ENCODE measurements around the gene EPHB4.

DNA sequence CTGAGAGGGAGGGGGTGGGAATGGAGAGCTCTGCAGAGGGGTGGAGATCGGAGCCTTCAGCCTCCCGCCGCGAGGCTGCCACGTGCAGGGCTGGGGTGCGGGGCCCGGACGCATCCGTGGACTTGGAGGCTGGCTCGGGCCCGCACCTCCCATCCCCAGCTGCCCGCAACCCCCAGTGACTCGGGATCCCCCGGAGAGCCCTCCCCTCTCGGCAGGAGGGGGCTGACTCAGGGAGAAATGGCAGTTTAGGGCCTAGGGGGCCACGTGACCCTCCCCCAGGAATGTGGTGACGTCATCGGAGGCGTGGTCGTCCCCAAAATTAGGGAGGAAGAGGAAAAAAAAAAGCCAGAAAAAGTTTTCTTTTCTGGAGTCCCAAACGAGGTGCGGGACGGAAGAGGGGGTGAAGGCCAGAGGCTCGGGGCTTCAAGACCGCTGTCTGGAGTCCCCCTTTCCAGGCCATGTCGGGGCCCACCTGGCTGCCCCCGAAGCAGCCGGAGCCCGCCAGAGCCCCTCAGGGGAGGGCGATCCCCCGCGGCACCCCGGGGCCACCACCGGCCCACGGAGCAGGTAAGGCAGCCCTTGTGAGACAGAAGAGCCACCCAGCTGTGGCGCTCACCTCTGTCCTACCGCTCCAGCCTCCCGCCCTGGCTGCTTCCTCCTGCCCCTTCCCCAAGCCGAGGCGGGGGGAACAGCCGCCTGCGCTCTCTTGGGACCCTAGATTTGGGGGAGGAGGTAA, 39.9 kb upstream of the EPHB4 start, which contains the start of gene TRIP6:
- TF ChIP-seq, protein P1, sequence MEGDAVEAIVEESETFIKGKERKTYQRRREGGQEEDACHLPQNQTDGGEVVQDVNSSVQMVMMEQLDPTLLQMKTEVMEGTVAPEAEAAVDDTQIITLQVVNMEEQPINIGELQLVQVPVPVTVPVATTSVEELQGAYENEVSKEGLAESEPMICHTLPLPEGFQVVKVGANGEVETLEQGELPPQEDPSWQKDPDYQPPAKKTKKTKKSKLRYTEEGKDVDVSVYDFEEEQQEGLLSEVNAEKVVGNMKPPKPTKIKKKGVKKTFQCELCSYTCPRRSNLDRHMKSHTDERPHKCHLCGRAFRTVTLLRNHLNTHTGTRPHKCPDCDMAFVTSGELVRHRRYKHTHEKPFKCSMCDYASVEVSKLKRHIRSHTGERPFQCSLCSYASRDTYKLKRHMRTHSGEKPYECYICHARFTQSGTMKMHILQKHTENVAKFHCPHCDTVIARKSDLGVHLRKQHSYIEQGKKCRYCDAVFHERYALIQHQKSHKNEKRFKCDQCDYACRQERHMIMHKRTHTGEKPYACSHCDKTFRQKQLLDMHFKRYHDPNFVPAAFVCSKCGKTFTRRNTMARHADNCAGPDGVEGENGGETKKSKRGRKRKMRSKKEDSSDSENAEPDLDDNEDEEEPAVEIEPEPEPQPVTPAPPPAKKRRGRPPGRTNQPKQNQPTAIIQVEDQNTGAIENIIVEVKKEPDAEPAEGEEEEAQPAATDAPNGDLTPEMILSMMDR (conservative IDR thresholded peaks at IDR 0.05; ENCODE audit: low read depth, low read length): no peak
- TF ChIP-seq EZH2 (IDR thresholded peaks at IDR 0.05; ENCODE audit: low read length, unreplicated experiment): no peak

All from PC-3 (cell line).